WERI-Rb-1 (cell line): ENCODE data around the gene SERPINB3.
"Not testable (repeated sequence)": the region's sequence is repeated elsewhere in the genome, so short reads cannot be mapped to it uniquely, and the experiment has no call there.

Source experiments
- DNase-seq: peaks from one replicate; pipeline ENCODE4 v3.0.0-alpha.2; 2020
- H3K27ac ChIP-seq: fragments of 250-450 bp; sonication (Bioruptor Pico); 2 replicates; pipeline ENCODE4 v1.5.1; 2020; ENCODE audit warnings: mild to moderate bottlenecking, moderate library complexity
- H3K27me3 ChIP-seq: fragments of 250-450 bp; sonication (Bioruptor Pico); 2 replicates; pipeline ENCODE4 v1.5.1; 2021; ENCODE audit warnings: mild to moderate bottlenecking, low read depth, moderate library complexity; ENCODE audit not compliant: insufficient read depth, severe bottlenecking
- H3K36me3 ChIP-seq: fragments of 250-450 bp; sonication (Bioruptor Pico); 2 replicates; pipeline ENCODE4 v1.5.1; 2020; ENCODE audit warnings: mild to moderate bottlenecking, moderate library complexity
- H3K4me3 ChIP-seq: 2 replicates; pipeline ENCODE4 v1.5.1; 2011; ENCODE audit warnings: low read depth, mild to moderate bottlenecking, control low read depth, low read length
- H3K9me3 ChIP-seq: fragments of 250-450 bp; sonication (Bioruptor Pico); 2 replicates; pipeline ENCODE4 v1.5.1; 2021; ENCODE audit warnings: mild to moderate bottlenecking, moderate library complexity; ENCODE audit not compliant: severe bottlenecking
- TF ChIP-seq, protein P1 (sequence below): IDR thresholded peaks from 2 replicates; pipeline ENCODE4 v1.5.1; 2011; ENCODE audit warnings: low read depth, mild to moderate bottlenecking, control low read depth, inconsistent platforms, low read length

The SERPINB3 gene

DNA sequence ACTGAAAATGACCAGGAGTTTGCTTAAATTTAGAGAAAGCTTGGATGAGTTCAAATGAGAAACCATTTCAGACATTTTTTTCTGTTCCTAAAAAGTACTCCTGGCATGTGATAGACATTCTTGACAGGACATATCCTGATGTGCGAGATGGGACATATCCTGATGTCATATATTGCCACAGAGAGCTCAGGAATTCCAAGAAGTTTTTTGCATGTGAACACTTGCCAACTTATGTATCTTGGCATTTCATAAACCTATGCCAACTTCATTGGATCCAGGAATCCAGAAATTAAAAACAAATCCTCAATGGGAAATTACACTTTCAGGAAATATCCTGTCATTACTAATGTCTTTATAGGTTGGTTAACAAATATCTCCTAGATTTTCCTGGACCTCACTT lies 2.9 kb upstream of the SERPINB3 start:
- Histone ChIP-seq H3K4me3 (no peak overlapping the region), H3K9me3 (no peaks in the 10 kb centered on the region), H3K27ac (no peak overlapping the region), H3K36me3 (no peaks in the 10 kb centered on the region), H3K27me3 (no peaks in the 10 kb centered on the region)
- DNase-seq: no peak
- TF ChIP-seq, protein P1, sequence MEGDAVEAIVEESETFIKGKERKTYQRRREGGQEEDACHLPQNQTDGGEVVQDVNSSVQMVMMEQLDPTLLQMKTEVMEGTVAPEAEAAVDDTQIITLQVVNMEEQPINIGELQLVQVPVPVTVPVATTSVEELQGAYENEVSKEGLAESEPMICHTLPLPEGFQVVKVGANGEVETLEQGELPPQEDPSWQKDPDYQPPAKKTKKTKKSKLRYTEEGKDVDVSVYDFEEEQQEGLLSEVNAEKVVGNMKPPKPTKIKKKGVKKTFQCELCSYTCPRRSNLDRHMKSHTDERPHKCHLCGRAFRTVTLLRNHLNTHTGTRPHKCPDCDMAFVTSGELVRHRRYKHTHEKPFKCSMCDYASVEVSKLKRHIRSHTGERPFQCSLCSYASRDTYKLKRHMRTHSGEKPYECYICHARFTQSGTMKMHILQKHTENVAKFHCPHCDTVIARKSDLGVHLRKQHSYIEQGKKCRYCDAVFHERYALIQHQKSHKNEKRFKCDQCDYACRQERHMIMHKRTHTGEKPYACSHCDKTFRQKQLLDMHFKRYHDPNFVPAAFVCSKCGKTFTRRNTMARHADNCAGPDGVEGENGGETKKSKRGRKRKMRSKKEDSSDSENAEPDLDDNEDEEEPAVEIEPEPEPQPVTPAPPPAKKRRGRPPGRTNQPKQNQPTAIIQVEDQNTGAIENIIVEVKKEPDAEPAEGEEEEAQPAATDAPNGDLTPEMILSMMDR: no peak

DNA sequence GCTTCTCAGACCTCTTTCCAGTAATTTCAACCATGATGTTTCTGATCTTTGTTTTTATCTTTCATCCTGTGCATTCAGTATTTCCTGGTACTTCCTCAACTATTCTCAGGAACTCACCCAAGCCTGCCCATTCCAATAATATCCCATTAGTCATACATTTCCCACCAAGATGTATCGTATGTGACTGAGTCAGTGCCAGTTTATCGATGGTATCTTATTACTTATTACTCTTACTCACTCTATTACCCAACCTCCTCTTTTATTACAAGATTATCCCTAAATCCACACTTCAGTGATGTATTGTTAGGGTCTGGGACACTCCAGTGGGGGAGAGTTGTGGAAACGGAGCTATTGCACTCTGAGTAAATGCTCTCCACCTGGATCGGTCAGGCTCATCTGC lies 2.8 kb downstream of the SERPINB3 start:
- not testable (repeated sequence) for H3K27ac ChIP-seq, H3K36me3 ChIP-seq, H3K4me3 ChIP-seq, DNase-seq, H3K27me3 ChIP-seq, H3K9me3 ChIP-seq

DNA sequence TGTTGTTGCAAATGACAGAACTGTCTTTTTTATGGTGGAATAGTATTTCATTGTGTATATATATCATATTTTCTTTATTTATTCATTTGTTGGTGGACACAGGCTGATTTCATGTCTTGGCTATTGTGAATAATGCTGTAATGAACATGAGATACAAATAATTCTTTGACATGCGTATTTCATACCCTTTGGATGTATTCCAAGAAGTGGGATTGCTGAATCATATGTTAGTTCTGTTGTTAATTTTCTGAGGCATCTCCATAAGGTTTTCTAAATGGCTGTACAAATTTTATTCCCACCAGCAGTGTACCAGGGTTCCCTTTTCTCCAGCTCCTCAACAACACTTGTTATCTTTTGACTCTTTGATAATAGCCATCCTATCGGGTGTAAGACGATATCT lies 11.4 kb downstream of the SERPINB3 start:
- not testable (repeated sequence) for H3K27me3 ChIP-seq, H3K4me3 ChIP-seq, DNase-seq

DNA sequence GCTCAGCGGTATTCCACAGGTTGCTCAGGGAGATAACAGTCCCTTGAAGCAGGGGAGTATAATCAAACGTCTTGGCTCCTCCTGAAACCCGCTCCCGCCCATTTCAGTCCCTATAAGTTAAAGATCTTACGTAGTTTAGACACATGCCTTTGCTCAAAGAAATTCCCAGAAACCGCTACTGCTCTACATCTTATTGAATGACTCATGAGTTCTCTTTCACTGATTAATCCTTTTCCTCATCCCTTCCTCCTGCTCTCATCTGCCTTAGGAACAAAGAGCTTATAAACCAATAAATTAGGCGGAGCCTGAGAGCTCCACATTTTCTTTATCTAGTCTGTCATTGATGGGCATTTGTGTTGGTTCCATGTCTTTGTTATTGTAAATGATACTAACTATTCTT lies 13.5 kb downstream of the SERPINB3 start:
- no peaks in the 10 kb centered on the region for H3K9me3 ChIP-seq
- H3K4me3 ChIP-seq: no peak overlapping the region
- TF ChIP-seq, protein P1: no peak
- H3K27ac ChIP-seq: no peak overlapping the region
- H3K27me3 ChIP-seq: no peaks in the 10 kb centered on the region
- no peak for DNase-seq
- H3K36me3 ChIP-seq: no peaks in the 10 kb centered on the region

More for the DNA sequence above, 11.4 kb downstream of the SERPINB3 start:
- H3K9me3 ChIP-seq, H3K36me3 ChIP-seq, H3K27ac ChIP-seq: not testable (repeated sequence)

DNA sequence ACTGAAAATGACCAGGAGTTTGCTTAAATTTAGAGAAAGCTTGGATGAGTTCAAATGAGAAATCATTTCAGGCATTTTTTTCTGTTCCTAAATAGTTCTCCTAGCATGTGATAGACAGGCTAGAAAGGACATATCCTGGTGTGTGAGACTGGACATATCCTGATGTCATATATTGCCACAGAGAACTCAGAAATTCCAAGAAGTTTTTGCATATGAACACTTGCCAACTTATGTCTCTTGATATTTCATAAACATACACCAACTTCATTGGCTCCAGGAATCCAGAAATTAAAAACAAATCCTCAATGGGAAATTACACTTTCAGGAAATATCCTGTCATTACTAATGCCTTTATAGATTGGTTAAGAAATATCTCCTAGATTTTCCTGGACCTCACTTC lies 14.8 kb downstream of the SERPINB3 start:
- Histone ChIP-seq H3K27ac (no peak overlapping the region), H3K9me3 (no peaks in the 10 kb centered on the region), H3K36me3 (no peaks in the 10 kb centered on the region), H3K4me3 (no peak overlapping the region), H3K27me3 (no peaks in the 10 kb centered on the region)
- TF ChIP-seq, protein P1: no peak
- no peak for DNase-seq

DNA sequence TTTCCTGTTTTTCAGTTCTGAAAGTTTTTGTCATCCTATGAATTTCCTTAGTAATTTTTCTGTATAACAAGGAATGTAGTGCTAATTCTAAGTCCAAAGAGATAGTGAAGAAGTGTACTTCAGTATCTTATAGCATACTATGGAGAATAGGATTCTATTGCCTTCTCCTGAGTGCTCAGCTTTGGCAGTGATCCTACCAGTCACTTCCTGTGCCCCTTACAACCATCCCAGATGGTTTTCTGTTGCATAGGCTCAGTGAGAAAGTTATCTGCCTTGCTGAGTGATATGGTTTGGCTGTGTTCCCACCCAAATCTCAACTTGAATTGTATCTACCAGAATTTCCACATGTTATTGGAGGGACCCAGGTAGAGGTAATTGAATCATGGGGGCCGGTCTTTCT lies 17.0 kb downstream of the SERPINB3 start:
- not testable (repeated sequence) for H3K27me3 ChIP-seq, H3K36me3 ChIP-seq, H3K27ac ChIP-seq

DNA sequence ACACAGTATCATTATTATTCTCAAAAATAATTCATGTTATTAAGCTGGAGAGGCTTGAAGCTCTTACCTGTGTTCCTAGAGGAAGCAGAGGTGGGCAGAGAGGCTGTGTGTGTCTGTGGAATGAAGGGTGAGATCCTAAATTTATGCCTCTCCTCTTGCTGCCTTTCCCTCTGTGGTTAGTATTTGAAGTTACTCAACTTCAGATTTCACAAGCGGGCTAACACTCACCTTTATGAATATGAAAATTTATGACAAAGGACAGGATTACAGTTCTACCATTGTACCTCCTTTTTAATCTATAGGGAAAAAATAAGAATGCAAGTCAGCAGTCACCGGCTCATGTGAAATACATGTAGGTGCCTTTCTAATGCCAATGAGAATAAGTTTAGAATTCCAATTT lies 17.6 kb downstream of the SERPINB3 start, which contains the start of gene SERPINB4:
SERPINB4 (minus strand) TSS at position 115 of the 400 bp plus-strand sequence. CDS start 679 bp downstream, outside the sequence.
- not testable (repeated sequence) for DNase-seq, H3K27me3 ChIP-seq, H3K36me3 ChIP-seq, H3K9me3 ChIP-seq, H3K4me3 ChIP-seq, H3K27ac ChIP-seq

More for the DNA sequence above, 17.0 kb downstream of the SERPINB3 start:
- not testable (repeated sequence) for DNase-seq, H3K4me3 ChIP-seq, H3K9me3 ChIP-seq

DNA sequence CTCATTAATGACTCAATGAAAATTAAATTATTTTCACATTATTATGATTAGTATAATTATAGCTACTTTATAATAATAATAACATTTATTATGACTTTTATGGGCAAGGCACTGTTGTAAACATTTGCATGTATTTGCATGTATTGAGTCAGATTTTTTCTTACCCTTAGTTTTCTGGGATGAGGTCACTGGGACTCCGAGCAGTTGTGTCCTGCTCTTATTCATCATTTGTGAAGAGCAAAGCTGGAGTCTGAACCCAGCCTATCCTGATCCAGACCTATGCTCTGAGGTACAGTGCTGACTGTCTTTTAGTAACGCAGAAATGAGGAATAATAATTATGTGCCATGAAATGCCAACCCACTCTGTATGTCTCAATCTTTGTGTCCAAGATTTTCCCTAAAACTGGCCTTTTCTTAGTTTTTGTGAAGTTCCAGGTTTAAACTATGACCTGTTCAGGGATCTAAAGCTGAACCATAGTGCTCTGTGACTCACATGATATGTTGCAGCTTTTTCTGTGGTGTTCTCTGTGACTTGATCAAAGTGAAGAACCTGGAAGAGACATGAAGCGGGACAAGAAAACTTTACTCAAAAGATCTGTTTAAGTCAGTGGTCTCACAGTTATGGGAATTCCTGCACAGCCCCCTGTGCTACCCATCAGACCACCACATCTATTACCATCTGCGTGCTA lies 18.9 kb downstream of the SERPINB3 start:
- H3K27ac ChIP-seq, H3K36me3 ChIP-seq, DNase-seq, H3K9me3 ChIP-seq, H3K27me3 ChIP-seq, H3K4me3 ChIP-seq: not testable (repeated sequence)

DNA sequence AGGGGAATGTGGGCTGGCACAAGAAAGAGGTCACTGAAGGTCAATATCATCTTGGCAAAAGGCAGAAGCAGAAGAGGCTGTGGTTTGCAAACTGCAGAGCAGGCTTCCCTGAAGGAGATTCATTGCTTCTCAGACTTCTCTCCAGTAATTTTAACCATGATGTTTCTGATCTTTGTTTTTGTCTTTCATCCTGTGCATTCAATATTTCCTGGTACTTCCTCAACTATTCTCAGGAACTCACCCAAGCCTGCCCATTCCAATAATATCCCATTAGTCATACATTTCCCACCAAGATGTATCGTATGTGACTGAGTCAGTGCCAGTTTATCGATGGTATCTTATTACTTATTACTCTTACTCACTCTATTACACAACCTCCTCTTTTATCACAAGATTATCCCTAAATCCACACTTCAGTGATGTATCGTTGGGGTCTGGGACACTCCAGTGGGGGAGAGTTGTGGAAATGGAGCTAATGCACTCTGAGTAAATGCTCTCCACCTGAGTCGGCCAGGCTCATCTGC lies 20.5 kb downstream of the SERPINB3 start:
- not testable (repeated sequence) for H3K4me3 ChIP-seq, DNase-seq, H3K9me3 ChIP-seq, H3K36me3 ChIP-seq, H3K27me3 ChIP-seq, H3K27ac ChIP-seq
